ENCODE results near the gene IL31. TPM values are rescaled to one million over a fixed set of nuclear protein-coding genes. Genes with fewer than 3 reads are reported as not detected.

Gene IL31
- total RNA-seq, 2 donors from 2014 or later: not detected

- Histone ChIP-seq H3K27me3 (replicated peaks; ENCODE audit: insufficient read depth) (no peaks in the 10 kb centered on the region), H3K9me3 (no peaks in the 10 kb centered on the region), H3K4me1 (replicated peaks) (no peaks in the 10 kb centered on the region), H3K36me3 (peaks cover 0 to 7% of the 10 kb centered on the region in 2 donors), H3K27ac (no peak overlapping the region), H3K4me3 (no peak overlapping the region)
- no peak for DNase-seq (ENCODE audit: low spot score)
- TF ChIP-seq CTCF (IDR thresholded peaks at IDR 0.05) (no peak), POLR2A (IDR thresholded peaks at IDR 0.05) (no peak), POLR2AphosphoS5 (IDR thresholded peaks at IDR 0.05) (no peak)
- WGBS: 67% methylated on average over 10 of the region's 10 CpGs
- intact Hi-C loops (cut with DNase I): no loop called here
These were observed 36.8 kb downstream of the IL31 start for GRCh38 chr12:122137229-122137628.

GRCh38 chr12:122135437-122136031 is 38.5 kb downstream of the IL31 start:
- H3K9me3 ChIP-seq: no peaks in the 10 kb centered on the region
- H3K4me3 ChIP-seq: no peak overlapping the region
- H3K36me3 ChIP-seq: no peaks in the 10 kb centered on the region
- H3K27me3 ChIP-seq (replicated peaks; ENCODE audit: insufficient read depth): no peaks in the 10 kb centered on the region
- 92% methylated on average over 15 of the region's 18 CpGs for WGBS
- intact Hi-C loops (cut with DNase I): no loop called here
- no peaks in the 10 kb centered on the region for H3K4me1 ChIP-seq (replicated peaks)
- H3K27ac ChIP-seq: no peak overlapping the region
- DNase-seq (ENCODE audit: low spot score): no peak
- no peak for TF ChIP-seq POLR2AphosphoS5 (IDR thresholded peaks at IDR 0.05)
- TF ChIP-seq POLR2A (IDR thresholded peaks at IDR 0.05): no peak
- no peak for TF ChIP-seq CTCF (IDR thresholded peaks at IDR 0.05)

GRCh38 chr12:122133192-122133950 is 40.6 kb downstream of the IL31 start:
- Histone ChIP-seq H3K36me3 (peaks cover 10 to 21% of the 10 kb centered on the region in 2 donors), H3K27me3 (replicated peaks; ENCODE audit: insufficient read depth) (no peaks in the 10 kb centered on the region), H3K4me3 (no peak overlapping the region), H3K4me1 (replicated peaks) (no peaks in the 10 kb centered on the region), H3K9me3 (no peaks in the 10 kb centered on the region), H3K27ac (no peak overlapping the region)
- no peak for DNase-seq (ENCODE audit: low spot score)
- WGBS: 77% methylated on average over 28 of the region's 28 CpGs
- no peak for TF ChIP-seq POLR2AphosphoS5 (IDR thresholded peaks at IDR 0.05)
- TF ChIP-seq POLR2A (IDR thresholded peaks at IDR 0.05): no peak
- TF ChIP-seq CTCF (IDR thresholded peaks at IDR 0.05): no peak
- intact Hi-C loops (cut with DNase I): loop anchor here (5.0 kb wide), 1 partner anchor 59 kb away; no protein-coding TSS in a partner anchor

- H3K27ac ChIP-seq: no peak overlapping the region
- no peaks in the 10 kb centered on the region for H3K4me1 ChIP-seq (replicated peaks)
- intact Hi-C loops (cut with DNase I): loop anchor here (5.0 kb wide), 1 partner anchor 62 kb away; no protein-coding TSS in a partner anchor
- H3K9me3 ChIP-seq: no peaks in the 10 kb centered on the region
- H3K4me3 ChIP-seq: no peak overlapping the region
- TF ChIP-seq CTCF (IDR thresholded peaks at IDR 0.05): no peak
- TF ChIP-seq POLR2A (IDR thresholded peaks at IDR 0.05): no peak
- H3K27me3 ChIP-seq (replicated peaks; ENCODE audit: insufficient read depth): no peaks in the 10 kb centered on the region
- WGBS: 91% methylated on average over 17 of the region's 17 CpGs
- no peak for DNase-seq (ENCODE audit: low spot score)
- H3K36me3 ChIP-seq: peaks cover 12 to 24% of the 10 kb centered on the region in 2 donors
These were observed 43.9 kb downstream of the IL31 start for GRCh38 chr12:122130150-122130549.

All from prostate gland (tissue), 2 donors.